NCI-H526 treated with DMSO at 0.1 percent for 48 hours (cell line): Measurements from ENCODE around the gene CPZ.

Source experiments
- DNase-seq: peaks from one replicate; lab custom pipeline; 2025; lab: John Stamatoyannopoulos, UW

The CPZ gene

GRCh38 chr4:8595237-8596087, 2.9 kb downstream of the CPZ start:
- DNase-seq: no peak

- DNase-seq: no peak
These were observed 4.3 kb downstream of the CPZ start for GRCh38 chr4:8596891-8597290.

GRCh38 chr4:8597319-8597718, 4.8 kb downstream of the CPZ start:
- DNase-seq: no peak

- DNase-seq: no peak
These were observed 5.2 kb downstream of the CPZ start for GRCh38 chr4:8597791-8598190.

GRCh38 chr4:8598391-8599090, 6.0 kb downstream of the CPZ start:
- DNase-seq: no peak

- no peak for DNase-seq
These were observed 6.5 kb downstream of the CPZ start for GRCh38 chr4:8599091-8599460.

- no peak for DNase-seq
These were observed 7.1 kb downstream of the CPZ start for GRCh38 chr4:8599657-8600056.

GRCh38 chr4:8600266-8600665, 7.7 kb downstream of the CPZ start:
- DNase-seq: no peak

- DNase-seq: no peak
These were observed 8.1 kb downstream of the CPZ start for GRCh38 chr4:8600686-8601085.

- no peak for DNase-seq
These were observed 8.5 kb downstream of the CPZ start for GRCh38 chr4:8601086-8601485.

GRCh38 chr4:8601556-8601955, 9.0 kb downstream of the CPZ start:
- no peak for DNase-seq

GRCh38 chr4:8602686-8603430, 10.3 kb downstream of the CPZ start:
- no peak for DNase-seq

GRCh38 chr4:8603931-8604330, 11.4 kb downstream of the CPZ start:
- no peak for DNase-seq

GRCh38 chr4:8605289-8605688, 12.7 kb downstream of the CPZ start:
- DNase-seq: no peak

GRCh38 chr4:8606476-8606875, 13.9 kb downstream of the CPZ start:
- no peak for DNase-seq

- no peak for DNase-seq
These were observed 14.4 kb downstream of the CPZ start for GRCh38 chr4:8606966-8607365.

- DNase-seq: no peak
These were observed 15.3 kb downstream of the CPZ start for GRCh38 chr4:8607603-8608481.

- no peak for DNase-seq
These were observed 16.3 kb downstream of the CPZ start for GRCh38 chr4:8608714-8609391.

GRCh38 chr4:8609406-8609805, 16.8 kb downstream of the CPZ start:
- no peak for DNase-seq

- DNase-seq: no peak
These were observed 17.3 kb downstream of the CPZ start for GRCh38 chr4:8609824-8610350.
